GM21576 (cell line): Measurements from ENCODE around the gene SEC61A1.

Experiments used
- ATAC-seq: cut with Tn5 transposase; IDR thresholded peaks from one replicate; pipeline ENCODE4 v1.9.1; 2021; ENCODE audit warnings: mild to moderate bottlenecking, moderate library complexity; ENCODE audit not compliant: unreplicated experiment

SEC61A1 gene

GRCh38 chr3:128076483-128077201 lies 24.4 kb downstream of the SEC61A1 start:
- ATAC-seq: no peak

- ATAC-seq: no peak
These were observed 25.0 kb downstream of the SEC61A1 start for GRCh38 chr3:128077202-128077624.

DNA sequence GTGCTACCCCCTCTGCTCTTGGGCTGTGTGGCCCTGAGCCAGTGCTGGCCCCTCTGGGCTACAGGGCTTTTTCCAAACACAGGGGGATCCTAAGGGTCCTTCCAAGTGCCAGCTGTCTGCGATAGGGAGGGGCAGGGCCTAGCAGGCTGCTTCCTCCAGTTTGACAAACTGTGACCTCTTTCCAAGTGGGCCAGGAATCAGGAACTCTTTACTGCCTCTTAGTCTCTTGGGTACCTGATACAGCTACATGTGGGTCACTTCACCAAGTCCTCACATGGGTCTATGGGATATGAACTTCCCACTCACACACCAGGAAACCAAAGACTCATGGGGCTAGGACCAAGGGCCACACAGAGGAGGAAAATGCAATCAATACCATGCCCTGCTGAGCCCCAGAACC lies 25.4 kb downstream of the SEC61A1 start:
- no peak for ATAC-seq

DNA sequence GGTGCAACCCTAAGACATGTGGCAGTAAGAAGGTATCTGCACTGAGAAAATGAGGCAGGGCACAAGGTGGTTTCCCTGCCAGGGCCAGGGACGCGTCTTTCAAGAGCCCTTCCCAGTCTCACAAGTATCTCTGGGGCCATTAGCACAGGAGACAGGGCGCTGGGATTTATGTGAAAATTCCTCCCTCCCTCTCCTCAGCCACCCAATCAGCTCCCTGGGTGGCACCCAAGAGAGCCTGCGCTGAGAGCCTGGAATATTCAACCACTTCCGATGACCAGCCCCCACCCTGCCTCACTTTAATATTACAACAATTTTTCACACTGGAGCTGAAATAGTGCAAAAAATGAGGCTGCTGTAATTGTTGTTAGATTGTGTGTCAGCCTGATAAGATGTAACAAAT lies 26.1 kb downstream of the SEC61A1 start:
- no peak for ATAC-seq

DNA sequence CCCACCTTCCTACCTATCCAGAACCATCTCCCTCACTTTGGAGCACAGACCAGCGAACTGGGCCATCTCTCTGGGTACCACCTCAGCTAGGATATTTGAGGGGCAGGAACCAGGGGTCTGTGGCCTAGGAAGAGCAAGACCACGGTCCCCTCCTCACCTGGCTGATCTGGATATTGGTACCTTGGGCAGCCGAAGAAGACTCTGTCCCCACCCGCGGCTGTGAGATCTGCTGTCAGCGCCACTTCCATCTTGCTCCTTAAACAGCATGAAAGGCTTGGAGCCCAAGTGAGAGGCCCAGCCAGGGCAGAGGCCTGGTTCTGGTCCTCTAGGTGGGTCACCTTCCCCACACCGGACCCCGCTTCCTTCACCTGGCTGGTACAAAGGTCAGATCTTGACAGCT lies 26.6 kb downstream of the SEC61A1 start:
- ATAC-seq: no peak

DNA sequence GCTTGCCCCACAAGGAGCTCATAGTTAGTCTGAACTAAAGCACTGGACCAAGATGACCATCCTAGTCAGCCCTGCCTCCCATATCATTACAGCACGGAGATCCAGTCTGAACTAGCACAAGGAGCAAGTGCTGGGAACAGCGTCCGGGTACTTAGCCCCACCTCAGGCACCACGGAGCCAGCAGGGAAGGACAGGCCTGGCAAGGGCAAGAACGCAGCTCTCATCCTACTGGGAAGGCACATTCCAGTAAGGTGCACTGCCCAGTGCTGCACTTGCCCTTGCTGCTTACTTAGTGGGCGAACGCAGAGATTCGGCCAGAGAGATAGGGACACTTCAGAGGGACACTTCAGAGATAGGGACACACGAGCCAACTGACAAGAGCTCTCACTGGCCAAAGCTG lies 27.6 kb downstream of the SEC61A1 start:
- no peak for ATAC-seq

GRCh38 chr3:128080323-128081080 lies 28.3 kb downstream of the SEC61A1 start:
- ATAC-seq: no peak

DNA sequence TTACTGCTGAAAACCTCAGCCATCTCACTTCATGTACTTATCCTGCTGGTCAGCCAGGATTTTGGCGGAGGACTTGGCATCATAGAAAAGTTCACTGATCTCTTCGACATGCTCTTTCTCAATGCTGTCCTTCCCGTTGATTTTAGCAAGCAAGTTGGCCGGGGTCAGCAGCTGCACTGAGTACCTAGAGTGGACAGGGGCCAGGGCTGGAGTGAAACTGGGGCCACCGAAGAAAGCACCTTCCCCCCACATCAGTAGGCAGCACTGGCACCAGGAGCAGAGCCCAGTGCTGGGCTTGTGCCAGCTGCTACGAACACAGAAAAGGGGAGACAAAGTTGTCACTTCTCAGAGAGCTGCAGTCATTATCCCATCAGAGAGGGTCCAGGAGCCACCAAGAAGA lies 29.0 kb downstream of the SEC61A1 start:
- ATAC-seq: no peak

- ATAC-seq: no peak
These were observed 29.6 kb downstream of the SEC61A1 start for GRCh38 chr3:128081846-128082245.

GRCh38 chr3:128082546-128082945 lies 30.3 kb downstream of the SEC61A1 start:
- no peak for ATAC-seq

GRCh38 chr3:128083396-128083795 lies 31.2 kb downstream of the SEC61A1 start:
- ATAC-seq: no peak

DNA sequence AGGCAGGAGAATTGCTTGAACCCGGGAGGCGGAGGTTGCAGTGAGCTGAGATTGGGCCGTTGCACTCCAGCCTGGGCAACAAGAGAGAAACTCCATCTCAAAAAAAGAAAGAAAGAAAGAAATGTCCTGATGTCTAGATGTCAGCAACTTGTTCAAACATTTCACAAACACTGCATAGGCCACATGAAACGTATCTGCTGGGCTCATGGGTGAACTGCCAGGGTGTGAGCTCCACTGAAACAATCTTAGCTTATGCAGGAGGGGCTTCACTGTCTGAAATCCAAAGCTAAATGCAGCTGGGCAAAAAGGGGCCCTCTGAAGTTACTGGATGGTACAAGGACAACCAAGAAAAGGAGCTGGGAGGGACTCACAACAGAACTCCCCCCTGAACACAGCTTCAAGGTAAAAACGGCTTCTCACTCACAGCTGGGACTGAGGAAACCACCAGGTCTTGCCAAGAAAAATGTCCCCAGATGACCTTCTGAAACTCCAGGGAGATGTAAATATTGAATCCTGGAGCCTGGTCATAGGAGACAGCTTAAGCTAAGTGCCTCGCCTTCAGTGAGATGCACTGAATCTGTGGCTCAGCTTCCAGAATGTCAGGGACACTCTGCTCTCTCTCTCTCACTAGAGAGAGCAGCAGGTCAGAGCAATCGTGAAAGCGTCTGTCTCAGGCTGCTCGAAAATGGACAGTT lies 31.9 kb downstream of the SEC61A1 start:
- ATAC-seq: no peak

- ATAC-seq: no peak
These were observed 32.4 kb downstream of the SEC61A1 start for GRCh38 chr3:128084675-128085021.

DNA sequence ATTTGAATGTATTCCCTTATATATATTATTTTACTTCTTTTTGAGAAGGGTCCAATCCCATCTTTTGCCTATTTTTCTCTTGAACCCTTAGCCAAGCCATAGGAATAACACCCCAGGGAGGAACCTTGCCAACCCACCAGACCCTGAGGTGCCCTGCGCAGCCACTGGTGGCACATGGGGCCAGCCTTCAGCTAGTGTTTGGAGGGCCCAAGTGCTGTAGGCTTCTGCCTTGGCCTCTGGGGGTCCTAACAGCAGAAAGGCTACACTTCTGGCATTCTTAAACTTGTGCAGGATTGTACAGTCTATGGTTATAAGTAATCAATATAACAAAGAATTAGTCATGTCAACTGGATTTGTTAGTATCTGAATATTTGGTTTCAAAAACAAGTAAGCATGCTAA lies 36.9 kb downstream of the SEC61A1 start:
- no peak for ATAC-seq

DNA sequence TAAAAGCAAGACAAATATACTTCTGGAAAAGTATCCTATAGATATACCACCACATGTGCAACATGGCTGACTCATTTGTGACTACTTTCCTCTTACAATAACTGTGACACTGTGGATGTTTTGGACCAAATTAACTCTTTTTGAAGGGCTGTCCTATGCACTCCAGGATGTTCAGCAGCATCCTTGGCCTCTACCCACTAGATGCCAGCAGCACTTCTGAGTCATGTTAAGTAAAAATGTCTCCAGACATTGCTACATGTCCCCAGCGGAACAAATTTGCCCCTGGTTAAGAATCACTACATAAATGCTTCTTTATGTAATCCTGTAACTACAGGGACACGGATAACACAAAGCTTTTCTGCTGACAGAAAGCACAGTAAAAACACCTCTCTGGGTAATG lies 39.3 kb downstream of the SEC61A1 start:
- ATAC-seq: no peak

GRCh38 chr3:128094295-128095151 lies 42.3 kb downstream of the SEC61A1 start:
- ATAC-seq: no peak

GRCh38 chr3:128095222-128095703 lies 43.0 kb downstream of the SEC61A1 start:
- ATAC-seq: no peak

- no peak for ATAC-seq
These were observed 46.0 kb downstream of the SEC61A1 start for GRCh38 chr3:128098234-128098633.

- no peak for ATAC-seq
These were observed 47.9 kb downstream of the SEC61A1 start for GRCh38 chr3:128100161-128100560.

DNA sequence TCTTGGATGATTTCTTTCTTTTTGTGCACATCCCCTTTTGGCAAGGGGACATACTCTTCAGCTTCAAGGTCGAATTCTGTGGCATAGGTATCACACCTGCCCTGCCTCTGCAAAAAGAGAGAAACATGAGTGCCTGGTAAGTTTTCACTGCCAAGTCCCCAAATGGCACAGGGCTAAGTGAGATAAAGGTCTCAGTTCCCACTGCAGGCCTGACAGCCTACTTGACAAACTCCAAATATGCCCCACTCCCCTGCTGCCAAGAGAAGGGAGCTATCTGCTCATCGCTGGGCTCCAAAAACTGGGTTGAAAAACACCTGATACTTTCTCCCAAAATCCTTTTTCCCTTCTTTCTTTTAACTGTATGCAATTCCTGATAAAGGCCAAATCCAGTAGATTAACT lies 48.4 kb downstream of the SEC61A1 start:
- no peak for ATAC-seq

GRCh38 chr3:128103136-128103676 lies 51.0 kb downstream of the SEC61A1 start:
- ATAC-seq: no peak
